ENCODE measurements around the gene ELP5.

GRCh38 chr17:7216242-7217112 is 35.5 kb upstream of the ELP5 start:
- TF ChIP-seq EZH2 (IDR thresholded peaks at IDR 0.05) (no peak), POLR2AphosphoS5 (IDR thresholded peaks at IDR 0.05; ENCODE audit: borderline replicate concordance, low read depth, low read length) (no peak), FOXP2 (optimal IDR thresholded peaks at IDR 0.05; ENCODE audit: control extremely low read depth, extremely low read length, insufficient read depth) (no peak)

Data from SK-N-MC (cell line).